B cell (primary cell): ENCODE data around the gene METTL8. TPM values are rescaled to one million over a fixed set of nuclear protein-coding genes. Genes with fewer than 3 reads are reported as not detected.
"Not testable (repeated sequence)": the region's sequence is repeated elsewhere in the genome, so short reads cannot be mapped to it uniquely, and the experiment has no call there.

Source experiments
- ATAC-seq: fragments of 200-7000 bp; cut with Tn5 transposase; one replicate; pipeline ENCODE4 v1.10.0; 2021; ENCODE audit warnings: low read depth, mild to moderate bottlenecking, moderate number of reproducible peaks, moderate library complexity
- CTCF ChIA-PET: fragments of 350-600 bp; sonication (Branson Sonifier 250); formaldehyde crosslinking; loops from one replicate; lab custom pipeline; 2021; ENCODE audit warnings: antibody characterized with exemption, inconsistent platforms; lab: Charles Lee
- POLR2A ChIA-PET: fragments of 350-600 bp; sonication (Branson Sonifier 250); formaldehyde crosslinking; loops from one replicate; lab custom pipeline; 2021; ENCODE audit warnings: antibody characterized with exemption; lab: Charles Lee
- DNase-seq: peaks from one replicate; pipeline ENCODE4 v3.0.0; 2013
- H2AFZ ChIP-seq: 2 replicates; pipeline ENCODE4 v1.6.1; 2012; ENCODE audit warnings: mild to moderate bottlenecking, low read depth, low read length; ENCODE audit not compliant: insufficient read depth, poor library complexity, severe bottlenecking
- H3K27ac ChIP-seq, 2 donors: 1 replicate in 1 of 2; 2 replicates in 1 of 2; pipeline ENCODE4 v1.5.1; 2012 to 2013; ENCODE audit warnings: low read length in 2 of 2, mild to moderate bottlenecking in 2 of 2, moderate library complexity in 1 of 2
- H3K27me3 ChIP-seq, 4 experiments: fragments of 200-600 bp in 1 of 4; sonication (generic) in 1 of 4; replicated peaks in 1 of 4; 1 replicate in 2 of 4; 2 replicates in 2 of 4; pipeline versions ENCODE4 v1.6.1 to v1.7.0; 2013 to 2016; ENCODE audit warnings: low read length in 3 of 4, mild to moderate bottlenecking in 2 of 4, mixed read lengths in 1 of 4, moderate library complexity in 1 of 4; ENCODE audit not compliant: insufficient read depth in 4 of 4, control insufficient read depth in 3 of 4; ENCODE audit errors: control extremely low read depth in 1 of 4
- H3K36me3 ChIP-seq, 2 experiments: replicated peaks in 1 of 2; 1 replicate in 1 of 2; 2 replicates in 1 of 2; pipeline versions ENCODE4 v1.6.1 to v1.7.1; 2013; ENCODE audit warnings: low read length in 1 of 2; ENCODE audit not compliant: insufficient read depth in 2 of 2, control insufficient read depth in 1 of 2; ENCODE audit errors: control extremely low read depth in 1 of 2, extremely low read depth in 1 of 2
- H3K4me1 ChIP-seq, 2 donors: fragments of 200-600 bp in 1 of 2; sonication (generic) in 1 of 2; 1 replicate in 1 of 2; 2 replicates in 1 of 2; pipeline versions ENCODE4 v1.5.1 to v1.6.1; 2013 to 2017; ENCODE audit warnings: low read length in 2 of 2; ENCODE audit not compliant: control insufficient read depth in 2 of 2, insufficient read depth in 2 of 2
- H3K4me2 ChIP-seq: replicated peaks from 2 replicates; pipeline ENCODE3; 2012; ENCODE audit warnings: mild to moderate bottlenecking, low read depth, low read length; ENCODE audit not compliant: poor library complexity, severe bottlenecking
- H3K4me3 ChIP-seq, 5 experiments: fragments of 200-600 bp in 1 of 5; sonication (generic) in 1 of 5; 1 replicate in 3 of 5; 2 replicates in 2 of 5; pipeline versions ENCODE4 v1.5.1 to v1.7.0; 2011 to 2016; ENCODE audit warnings: low read length in 4 of 5, mild to moderate bottlenecking in 4 of 5, low read depth in 2 of 5, control low read depth in 1 of 5, moderate library complexity in 1 of 5; ENCODE audit not compliant: insufficient read depth in 1 of 5; ENCODE audit errors: control extremely low read depth in 1 of 5, extremely low read depth in 1 of 5
- H3K79me2 ChIP-seq: fragments of 200-600 bp; sonication (generic); one replicate; pipeline ENCODE4 v1.6.0; 2016; ENCODE audit warnings: low read length; ENCODE audit not compliant: control insufficient read depth, insufficient read depth
- H3K9ac ChIP-seq: fragments of 200-600 bp; sonication (generic); 2 replicates; pipeline ENCODE4 v1.6.1; 2017; ENCODE audit warnings: mild to moderate bottlenecking, low read length, moderate library complexity
- H3K9me3 ChIP-seq, 3 donors: one replicate each; pipeline versions ENCODE4 v1.6.1 to v1.7.1; 2013; ENCODE audit warnings: low read length in 2 of 3; ENCODE audit not compliant: control insufficient read depth in 2 of 3, insufficient read depth in 1 of 3; ENCODE audit errors: control extremely low read depth in 1 of 3
- H4K20me1 ChIP-seq: 2 replicates; pipeline ENCODE4 v1.6.0; 2012; ENCODE audit warnings: mild to moderate bottlenecking, low read length; ENCODE audit not compliant: insufficient read depth, control insufficient read depth, poor library complexity, severe bottlenecking
- H3K27ac Mint-ChIP-seq: one replicate; pipeline ENCODE4 v1.8.0; 2021; ENCODE audit warnings: mixed read lengths
- H3K27me3 Mint-ChIP-seq: one replicate; pipeline ENCODE4 v1.8.0; 2021; ENCODE audit warnings: mixed read lengths
- H3K4me1 Mint-ChIP-seq: one replicate; pipeline ENCODE4 v1.8.0; 2021; ENCODE audit warnings: mixed read lengths
- H3K4me3 Mint-ChIP-seq: one replicate; pipeline ENCODE4 v1.8.0; 2021; ENCODE audit warnings: mixed read lengths
- H3K9me3 Mint-ChIP-seq: one replicate; pipeline ENCODE4 v1.8.0; 2022; ENCODE audit warnings: mixed read lengths; ENCODE audit not compliant: insufficient read depth
- CTCF ChIP-seq: fragments of 200-600 bp; IDR thresholded peaks from one replicate; pipeline ENCODE4 v1.8.0; 2022; ENCODE audit warnings: antibody characterized with exemption, mild to moderate bottlenecking
- EZH2 ChIP-seq: IDR thresholded peaks from 2 replicates; pipeline ENCODE4 v1.6.1; 2012; ENCODE audit warnings: borderline replicate concordance, low read depth, mild to moderate bottlenecking, moderate library complexity, low read length; ENCODE audit not compliant: insufficient read depth, poor library complexity, severe bottlenecking
- WGBS: methylation state at CpG from one replicate; pipeline ENCODE4 v1.1.5; 2013; ENCODE audit warnings: missing lambda C conversion rate; ENCODE audit not compliant: insufficient coverage; 5-methylcytosine and 5-hydroxymethylcytosine counted together
- intact Hi-C: fragments of 100-400 bp; cut with micrococcal nuclease; formaldehyde crosslinking; loops from one replicate; pipeline ENCODE4 v1.10.0; 2022
- polyA plus RNA-seq: library from polyadenylated mRNA; depleted of rRNA; stranded (reverse); fragments of >200 nt; gene quantifications from 2 replicates; pipeline ENCODE4 v1.2.3, GENCODE V29; 2012
- total RNA-seq, 2 donors: library from RNA; stranded (reverse); fragments of 120-200 nt in 1 of 2; gene quantifications; 1 replicate in 1 of 2; 2 replicates in 1 of 2; pipeline versions ENCODE4 v1.2.3 to v1.2.4, GENCODE V29; 2013 to 2022

METTL8 gene
- total and polyA plus RNA-seq, 2 donors (not counting 1 experiment from before 2014, with no cell fraction given), result 20.8 to 57.8 TPM

GRCh38 chr2:171383134-171383533 lies 50.7 kb downstream of the METTL8 start:
- ATAC-seq (no peak), DNase-seq (no peak)
- Histone ChIP-seq H3K79me2 (peaks cover 11% of the 10 kb centered on the region), H3K4me1 (peaks cover 24% of the 10 kb centered on the region in 2 donors), H3K4me3 (no peak overlapping the region), H3K27ac (no peak overlapping the region), H3K27me3 (no peaks in the 10 kb centered on the region), H4K20me1 (no peaks in the 10 kb centered on the region), H2AFZ (no peak overlapping the region), H3K9me3 (peaks cover 3 to 14% (median 4%) of the 10 kb centered on the region in 3 donors), H3K9ac (no peak overlapping the region), H3K4me2 (no peak overlapping the region), H3K36me3 (peaks cover 0 to 2% of the 10 kb centered on the region in 2 experiments)
- no peak for TF ChIP-seq CTCF
- TF ChIP-seq EZH2, result no peak
- Mint-ChIP-seq H3K27ac (no peak overlapping the region), H3K4me3 (no peak overlapping the region), H3K4me1 (peaks cover 34% of the 10 kb centered on the region), H3K27me3 (no peaks in the 10 kb centered on the region), H3K9me3 (peaks cover 9% of the 10 kb centered on the region)
- WGBS, result no CpG with 5 or more reads among the region's 1 CpG
- intact Hi-C loops, result no loop called here
- CTCF ChIA-PET, result no interaction called here
- POLR2A ChIA-PET, result no interaction called here

- H4K20me1 ChIP-seq, intact Hi-C loops, H3K4me3 Mint-ChIP-seq, H2AFZ ChIP-seq, H3K36me3 ChIP-seq, H3K4me2 ChIP-seq, H3K27me3 ChIP-seq, H3K27me3 Mint-ChIP-seq, ATAC-seq, H3K4me3 ChIP-seq, DNase-seq, H3K9me3 Mint-ChIP-seq, CTCF ChIA-PET, H3K27ac ChIP-seq, H3K27ac Mint-ChIP-seq, H3K9ac ChIP-seq: not testable (repeated sequence)
- POLR2A ChIA-PET, result interaction anchor here (0.7 kb wide), 1 partner anchor 9 kb away, joined by 3 read pairs; no protein-coding TSS in a partner anchor
- WGBS, result no CpG with 5 or more reads among the region's 1 CpG
- Histone ChIP-seq H3K4me1 (peaks cover 16 to 21% of the 10 kb centered on the region in 2 donors), H3K79me2 (peaks cover 16% of the 10 kb centered on the region), H3K9me3 (peaks cover 3 to 14% (median 4%) of the 10 kb centered on the region in 3 donors)
- peaks cover 32% of the 10 kb centered on the region for H3K4me1 Mint-ChIP-seq
Observed at GRCh38 chr2:171382175-171382574, 51.6 kb downstream of the METTL8 start.

GRCh38 chr2:171377852-171378251 lies 55.9 kb downstream of the METTL8 start:
- intact Hi-C loops, H4K20me1 ChIP-seq, DNase-seq, H3K4me2 ChIP-seq, H3K27me3 ChIP-seq, H3K27me3 Mint-ChIP-seq, H3K4me3 ChIP-seq, ATAC-seq, CTCF ChIA-PET, POLR2A ChIA-PET, H3K4me1 ChIP-seq, H3K36me3 ChIP-seq, H2AFZ ChIP-seq, H3K4me3 Mint-ChIP-seq, H3K27ac ChIP-seq, H3K9me3 Mint-ChIP-seq, H3K27ac Mint-ChIP-seq, H3K9ac ChIP-seq: not testable (repeated sequence)
- peaks cover 6 to 11% (median 10%) of the 10 kb centered on the region in 3 donors for H3K9me3 ChIP-seq
- H3K79me2 ChIP-seq, result peaks cover 23% of the 10 kb centered on the region
- H3K4me1 Mint-ChIP-seq, result peaks cover 19% of the 10 kb centered on the region
